Activated CD4-positive, alpha-beta T cell treated with anti-CD3 and anti-CD28 coated beads, Interleukin-2, amount 50 U/mL, for 4 hours (primary cell): ENCODE measurements around the gene TMEM86A.
"Not testable (repeated sequence)": the region's sequence is repeated elsewhere in the genome, so short reads cannot be mapped to it uniquely, and the experiment has no call there.

Experiments used
- DNase-seq, 2 experiments: peaks; one replicate each; pipeline ENCODE4 v3.0.0-alpha.2; 2020

Gene TMEM86A, protein sequence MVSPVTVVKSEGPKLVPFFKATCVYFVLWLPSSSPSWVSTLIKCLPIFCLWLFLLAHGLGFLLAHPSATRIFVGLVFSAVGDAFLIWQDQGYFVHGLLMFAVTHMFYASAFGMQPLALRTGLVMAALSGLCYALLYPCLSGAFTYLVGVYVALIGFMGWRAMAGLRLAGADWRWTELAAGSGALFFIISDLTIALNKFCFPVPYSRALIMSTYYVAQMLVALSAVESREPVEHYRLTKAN

DNA sequence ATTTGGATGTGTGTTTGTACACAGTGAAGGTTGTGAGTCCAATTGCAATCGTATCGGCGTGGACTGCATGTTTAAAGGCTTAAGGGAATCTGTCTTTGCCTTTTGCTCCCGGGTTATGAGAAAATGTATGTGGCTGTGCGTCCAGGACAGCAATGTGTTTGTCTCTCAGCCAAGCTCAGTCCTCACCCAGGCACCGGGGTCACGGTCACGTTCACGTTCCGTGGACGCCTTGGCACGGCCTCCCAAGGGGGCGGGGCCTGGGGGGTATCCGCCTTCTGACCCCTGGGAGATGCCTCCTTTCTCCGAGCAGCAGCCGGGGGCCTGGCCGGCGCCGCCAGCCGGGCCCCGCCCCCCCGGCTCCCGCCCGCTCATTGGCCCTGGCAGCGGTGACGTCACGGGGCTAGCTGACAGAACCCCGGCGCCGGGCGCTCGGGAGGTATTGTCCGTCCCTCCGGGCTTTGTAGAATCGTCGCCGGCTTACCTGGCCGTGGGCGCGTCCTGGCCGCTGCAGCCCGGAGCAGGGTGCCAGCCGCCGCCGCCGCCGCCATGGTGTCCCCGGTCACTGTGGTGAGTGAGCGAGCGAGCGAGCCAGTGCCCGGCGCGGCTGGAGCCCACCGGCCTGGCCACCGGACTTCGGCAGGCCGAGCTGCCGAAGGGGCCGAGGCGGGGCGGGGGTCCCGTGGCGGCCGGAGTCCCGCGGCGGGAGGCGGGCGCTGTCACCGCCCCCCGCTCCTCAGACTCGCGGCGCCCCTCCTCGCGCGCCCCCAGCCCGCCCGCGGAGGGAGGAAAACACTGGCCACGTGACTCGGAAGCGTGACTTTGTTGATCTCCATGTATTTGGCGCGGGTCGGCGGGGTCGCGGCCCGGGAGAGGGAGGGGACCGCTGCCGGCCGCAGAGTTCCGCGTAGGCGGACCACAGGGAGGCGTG is at the start of gene TMEM86A:
TMEM86A (plus strand) TSS at position 439 of the 928 bp plus-strand sequence; CDS start at position 547, 108 bp downstream.
- peak; percentile 84 for DNase-seq

DNA sequence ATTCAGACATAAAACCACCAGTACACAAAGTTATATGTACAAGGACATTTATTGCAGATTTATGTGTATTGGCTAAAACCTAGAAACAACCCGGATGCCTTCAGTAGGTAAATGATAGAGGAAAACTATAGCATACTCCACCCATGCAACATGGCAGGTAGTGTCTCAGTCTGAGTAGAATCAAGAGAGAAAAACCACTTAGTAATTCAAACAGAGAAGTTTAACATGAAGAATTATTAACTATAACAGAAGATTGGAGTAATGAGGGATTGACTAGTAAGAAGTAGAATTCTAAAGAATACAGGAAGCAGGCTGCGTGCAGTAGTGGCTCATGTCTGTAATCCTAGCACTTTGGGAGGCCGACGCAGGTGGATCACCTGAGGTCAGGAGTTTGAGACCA is 48.2 kb upstream of the TMEM86A start:
- no peak for DNase-seq

DNA sequence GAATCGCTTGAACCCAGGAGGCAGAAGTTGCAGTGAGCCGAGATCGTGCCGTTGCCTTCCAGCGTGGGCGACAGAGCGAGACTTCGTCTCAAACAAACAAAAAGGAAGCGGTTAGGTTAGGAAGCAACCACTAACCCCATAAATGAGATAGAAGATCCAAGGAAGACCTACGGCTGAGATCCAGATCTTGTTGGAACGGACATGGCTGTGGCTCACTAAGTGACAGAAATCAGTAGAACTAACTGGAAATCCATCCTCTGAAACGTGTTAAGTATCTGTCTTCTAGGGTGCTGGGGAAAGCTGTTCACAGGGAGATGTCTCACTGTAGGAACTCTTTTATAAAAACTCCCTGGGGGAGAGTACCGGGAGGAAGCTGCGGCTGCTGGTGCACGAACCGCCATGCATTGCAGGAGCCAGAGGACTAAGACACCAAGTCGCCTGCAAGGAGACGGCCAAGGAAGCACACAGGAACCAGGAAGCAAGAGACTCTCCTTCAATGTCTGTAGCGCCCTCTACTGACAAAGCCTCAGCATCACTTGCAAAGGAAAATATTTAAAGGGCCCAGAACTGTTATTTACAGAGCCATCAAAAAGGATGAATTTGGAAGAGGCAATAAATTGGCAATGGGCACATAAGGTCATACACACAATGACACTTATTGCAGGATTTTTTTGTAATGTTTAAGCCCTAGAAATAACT is 47.6 kb upstream of the TMEM86A start:
- no peak for DNase-seq

DNA sequence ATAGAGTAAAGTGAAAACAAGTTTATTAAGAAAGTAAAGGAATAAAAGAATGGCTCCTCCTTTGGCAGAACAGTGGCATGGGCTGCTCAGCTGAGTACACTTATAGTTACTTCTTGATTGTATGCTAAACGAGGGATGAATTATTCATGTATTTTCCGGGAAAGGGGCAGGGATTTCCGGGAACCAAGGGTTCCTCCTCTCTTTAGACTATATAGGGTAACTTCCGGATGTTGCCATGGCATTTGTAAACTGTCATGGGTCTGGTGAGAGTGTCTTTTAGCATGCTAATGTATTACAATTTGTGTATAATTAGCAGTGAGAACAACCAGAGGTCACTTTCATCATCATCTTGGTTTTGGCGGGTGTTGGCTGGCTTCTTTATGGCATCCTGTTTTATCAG is 40.9 kb upstream of the TMEM86A start:
- no peak for DNase-seq

DNA sequence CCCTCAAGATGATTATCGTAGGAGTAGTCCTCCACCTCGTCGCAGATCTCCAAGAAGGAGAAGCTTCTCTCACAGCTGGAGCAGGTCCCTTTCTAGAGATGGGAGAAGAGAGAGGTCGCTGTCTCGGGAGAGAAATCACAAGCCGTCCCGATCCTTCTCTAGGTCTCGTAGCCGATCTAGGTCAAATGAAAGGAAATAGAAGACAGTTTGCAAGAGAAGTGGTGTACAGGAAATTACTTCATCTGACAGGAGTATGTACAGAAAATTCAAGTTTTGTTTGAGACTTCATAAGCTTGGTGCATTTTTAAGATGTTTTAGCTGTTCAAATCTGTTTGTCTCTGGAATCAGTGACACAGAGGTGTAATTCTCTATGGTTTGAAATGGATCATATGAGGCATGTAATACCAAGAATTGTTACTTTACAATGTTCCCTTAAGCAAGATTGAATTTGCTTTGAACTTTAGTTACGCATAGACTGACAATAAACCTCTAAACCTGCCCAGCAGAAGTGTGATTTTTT is 33.2 kb upstream of the TMEM86A start:
- not testable (repeated sequence) for DNase-seq

DNA sequence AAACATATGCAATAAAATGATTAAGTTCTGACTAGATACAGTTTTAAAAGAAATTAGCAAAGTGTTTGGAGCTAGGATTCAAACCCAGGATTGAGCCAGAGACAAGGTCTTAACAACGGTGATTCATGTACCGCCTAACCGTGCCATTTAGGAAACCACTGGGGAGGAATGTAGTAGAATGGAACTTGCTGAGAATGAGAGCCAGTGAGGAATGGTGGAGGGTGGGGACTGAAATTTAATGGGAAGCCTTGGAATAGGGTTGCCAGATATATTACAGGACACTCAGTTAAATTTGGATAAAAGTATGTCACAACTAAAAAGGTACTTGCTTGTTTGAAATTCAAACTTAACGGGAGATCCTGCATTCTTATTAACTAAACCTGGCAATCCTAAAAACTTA is 30.4 kb upstream of the TMEM86A start:
- DNase-seq, result no peak

DNA sequence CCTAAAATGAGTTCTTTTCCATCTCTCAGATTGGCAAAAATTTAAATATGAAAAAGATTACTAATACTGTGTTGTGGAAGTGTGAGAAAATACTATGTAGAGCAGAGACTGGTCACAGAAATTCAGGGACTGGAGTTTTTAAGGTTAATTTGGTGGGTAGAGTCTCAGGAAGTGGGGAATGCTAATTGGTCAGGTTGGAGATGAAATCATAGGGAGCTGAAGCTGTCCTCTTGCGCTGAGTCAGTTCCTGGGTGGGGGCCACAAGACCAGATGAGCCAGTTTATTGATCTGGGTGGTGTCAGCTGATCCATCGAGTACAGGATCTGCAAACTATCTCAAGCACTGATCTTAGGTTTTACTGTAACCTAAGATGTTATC is 29.4 kb upstream of the TMEM86A start:
- peak in 1 of 2 experiments; percentile 6 for DNase-seq

DNA sequence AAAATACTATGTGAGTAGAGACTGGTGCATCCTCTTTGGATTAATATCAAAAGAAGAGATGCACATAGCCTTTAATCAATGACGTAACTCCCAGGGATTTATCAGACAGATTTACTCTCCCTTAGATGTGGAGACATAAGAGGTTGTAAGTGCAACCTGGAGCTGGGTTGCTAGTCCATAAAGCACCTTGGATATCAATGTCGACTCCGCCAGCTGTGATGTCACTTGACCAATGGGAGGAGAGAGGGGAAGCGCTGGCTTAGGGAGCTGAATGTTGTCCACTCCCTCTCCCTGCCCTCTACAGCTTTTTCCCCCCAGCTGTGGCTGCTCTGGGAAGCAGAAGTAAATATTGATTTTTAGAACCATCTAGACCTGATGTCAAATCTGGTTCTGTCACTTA is 28.9 kb upstream of the TMEM86A start:
- no peak for DNase-seq

DNA sequence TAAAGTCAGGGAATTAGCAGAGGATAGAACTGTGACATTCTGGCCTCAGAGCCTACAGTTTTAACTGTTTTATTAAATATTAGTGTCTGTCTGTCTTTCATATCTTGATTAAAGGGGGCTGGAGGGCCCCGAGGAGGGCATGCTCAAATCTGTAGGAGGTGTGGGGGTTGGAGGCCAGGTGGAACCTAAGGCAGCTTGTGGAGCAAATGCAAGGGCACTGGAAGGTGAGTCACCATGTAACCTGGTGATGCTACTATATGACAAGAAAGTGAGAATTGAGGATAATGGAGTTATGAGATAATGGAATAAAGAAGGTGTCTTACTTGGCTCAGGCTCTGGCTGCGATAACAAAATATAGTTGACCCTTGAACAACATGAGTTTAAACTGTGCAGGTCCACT is 27.3 kb upstream of the TMEM86A start:
- DNase-seq, result peak; percentile 20 to 38

DNA sequence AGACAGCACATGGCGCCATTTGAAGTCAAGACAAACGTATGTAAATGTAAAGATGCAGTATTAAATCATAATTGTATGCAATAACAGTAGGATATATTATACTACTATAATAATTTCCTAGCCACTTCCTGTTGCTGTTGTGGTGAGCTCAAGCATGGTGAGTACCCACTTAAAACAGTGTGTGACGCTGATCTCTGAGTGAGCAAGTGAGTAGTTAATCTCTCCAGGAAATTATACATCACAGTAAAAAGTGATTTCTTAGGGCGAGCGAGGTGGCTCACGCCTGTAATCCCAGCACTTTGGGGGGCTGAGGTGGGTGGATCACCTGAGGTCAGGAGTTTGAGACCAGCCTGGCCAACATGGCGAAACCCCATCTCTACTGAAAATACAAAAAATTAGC is 26.4 kb upstream of the TMEM86A start:
- DNase-seq, result peak; percentile 26 to 32

DNA sequence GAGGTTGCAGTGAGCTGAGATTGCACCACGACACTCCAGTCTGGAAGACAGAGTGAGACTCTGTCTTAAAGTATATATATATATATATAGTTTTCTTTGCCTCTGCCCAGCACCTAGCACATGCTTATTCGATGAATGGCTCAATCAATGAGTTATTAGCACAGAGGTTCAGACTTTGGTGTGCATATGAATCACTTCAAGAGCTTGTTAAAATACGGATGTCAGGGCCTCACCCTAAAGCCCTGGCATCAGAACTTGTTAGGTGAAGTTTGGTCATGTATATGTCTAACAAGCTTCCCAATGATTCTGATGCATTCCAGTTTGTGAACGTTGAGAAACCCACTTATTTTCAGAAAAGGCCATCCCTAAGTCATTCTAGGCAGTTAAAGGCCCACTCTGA is 21.8 kb upstream of the TMEM86A start:
- DNase-seq, result no peak

DNA sequence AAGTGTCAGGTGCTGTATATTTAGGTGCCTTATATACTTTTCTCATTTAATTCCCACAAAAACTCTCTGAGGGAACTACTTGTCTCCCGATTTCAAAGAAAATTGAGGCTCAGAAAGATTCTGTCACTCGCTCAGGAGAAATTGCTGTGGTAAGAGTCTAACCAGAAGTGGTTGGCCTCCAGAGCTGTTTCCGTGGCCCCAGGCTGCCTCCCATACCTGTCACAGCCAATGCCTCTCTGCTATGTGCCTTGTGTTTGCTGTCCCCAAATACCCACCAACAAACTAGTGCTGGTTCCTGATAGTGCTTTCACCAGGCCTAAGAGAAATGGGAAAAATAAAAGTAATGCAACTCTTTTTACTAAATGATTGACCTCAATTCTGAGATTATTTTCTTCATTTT is 21.0 kb upstream of the TMEM86A start:
- no peak for DNase-seq

DNA sequence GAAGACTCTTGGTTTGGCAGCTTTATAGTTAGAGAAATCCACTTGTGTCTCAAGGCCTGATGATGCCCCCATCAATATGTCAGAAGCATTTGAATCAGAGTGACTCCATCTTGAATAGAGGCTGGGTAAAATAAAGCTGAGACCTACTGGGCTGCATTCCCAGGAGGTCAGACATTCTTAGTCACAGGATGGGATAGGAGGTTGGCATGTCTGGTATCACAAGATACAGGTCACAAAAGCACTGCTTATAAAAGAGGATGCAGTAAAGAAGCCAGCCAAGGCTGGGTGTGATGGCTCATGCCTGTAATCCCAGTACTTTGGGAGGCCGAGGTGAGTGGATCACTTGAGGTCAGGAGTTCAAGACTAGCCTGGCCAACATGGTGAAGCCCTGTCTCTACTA is 16.6 kb upstream of the TMEM86A start:
- DNase-seq, result not testable (repeated sequence)

DNA sequence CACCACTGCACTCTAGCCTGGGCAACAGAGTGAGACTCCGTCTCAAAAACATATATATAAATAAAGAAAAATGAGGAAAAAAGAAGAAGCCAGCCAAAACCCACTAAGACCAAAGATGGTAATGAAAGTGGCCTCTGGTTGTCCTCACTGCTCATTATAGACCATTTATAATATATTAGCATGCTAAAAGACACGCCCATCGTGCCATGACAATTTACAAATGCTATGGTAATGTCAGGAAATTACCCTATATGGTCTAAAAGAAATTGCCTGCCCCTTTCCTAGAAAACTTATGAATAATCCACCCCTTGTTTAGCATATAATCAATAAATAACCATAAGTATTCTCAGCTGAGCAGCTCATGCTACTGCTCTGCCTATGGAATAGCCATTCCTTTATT is 16.1 kb upstream of the TMEM86A start:
- no peak for DNase-seq

DNA sequence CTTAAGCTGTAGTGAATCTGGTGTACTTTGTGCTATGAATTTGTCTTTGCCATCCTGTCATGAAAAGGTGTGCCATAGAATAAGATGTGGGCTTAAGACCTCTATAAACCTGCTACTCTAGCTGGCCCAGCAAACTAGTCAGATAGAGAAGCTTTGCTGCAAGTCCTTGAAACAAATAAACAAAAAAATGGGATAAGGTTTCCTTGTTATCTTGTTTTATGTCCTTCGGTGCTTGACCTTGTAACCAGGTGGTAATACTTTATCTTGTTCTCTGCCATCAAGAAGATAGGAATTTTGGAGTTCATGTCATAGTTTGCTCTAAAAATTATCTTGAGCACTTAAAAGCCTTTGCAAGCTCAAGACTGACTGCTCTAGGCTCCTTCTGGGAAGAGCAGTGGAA is 14.3 kb upstream of the TMEM86A start:
- DNase-seq, result no peak

DNA sequence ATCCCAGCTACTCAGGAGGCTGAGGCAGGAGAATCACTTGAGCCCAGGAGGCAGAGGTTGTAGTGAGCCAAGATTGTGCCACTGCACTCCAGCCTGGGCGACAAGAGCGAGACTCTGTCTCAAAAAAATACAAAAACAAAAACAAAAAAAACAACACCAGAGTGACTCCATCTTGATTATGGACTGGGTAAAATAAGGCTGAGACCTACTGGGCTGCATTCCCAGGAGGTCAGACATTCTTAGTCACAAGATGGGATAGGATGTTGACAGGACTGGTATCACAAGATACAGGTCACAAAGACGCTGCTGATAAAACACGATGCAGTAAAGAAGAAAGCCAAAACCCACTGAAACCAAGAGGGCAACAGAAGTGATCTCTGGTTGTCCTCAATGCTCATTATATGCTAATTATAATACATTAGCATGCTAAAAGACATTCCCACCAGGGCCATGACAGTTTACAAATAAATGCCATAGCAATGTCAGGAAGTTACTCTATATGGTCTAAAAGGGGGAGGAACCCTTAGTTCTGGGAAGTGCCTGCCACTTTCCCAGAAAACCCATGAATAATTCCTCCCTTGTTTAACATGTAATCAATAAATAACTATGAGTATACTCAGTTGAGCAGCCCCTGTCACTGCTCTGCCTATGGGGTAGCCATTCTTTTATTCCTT is 7.0 kb upstream of the TMEM86A start:
- not testable (repeated sequence) for DNase-seq

DNA sequence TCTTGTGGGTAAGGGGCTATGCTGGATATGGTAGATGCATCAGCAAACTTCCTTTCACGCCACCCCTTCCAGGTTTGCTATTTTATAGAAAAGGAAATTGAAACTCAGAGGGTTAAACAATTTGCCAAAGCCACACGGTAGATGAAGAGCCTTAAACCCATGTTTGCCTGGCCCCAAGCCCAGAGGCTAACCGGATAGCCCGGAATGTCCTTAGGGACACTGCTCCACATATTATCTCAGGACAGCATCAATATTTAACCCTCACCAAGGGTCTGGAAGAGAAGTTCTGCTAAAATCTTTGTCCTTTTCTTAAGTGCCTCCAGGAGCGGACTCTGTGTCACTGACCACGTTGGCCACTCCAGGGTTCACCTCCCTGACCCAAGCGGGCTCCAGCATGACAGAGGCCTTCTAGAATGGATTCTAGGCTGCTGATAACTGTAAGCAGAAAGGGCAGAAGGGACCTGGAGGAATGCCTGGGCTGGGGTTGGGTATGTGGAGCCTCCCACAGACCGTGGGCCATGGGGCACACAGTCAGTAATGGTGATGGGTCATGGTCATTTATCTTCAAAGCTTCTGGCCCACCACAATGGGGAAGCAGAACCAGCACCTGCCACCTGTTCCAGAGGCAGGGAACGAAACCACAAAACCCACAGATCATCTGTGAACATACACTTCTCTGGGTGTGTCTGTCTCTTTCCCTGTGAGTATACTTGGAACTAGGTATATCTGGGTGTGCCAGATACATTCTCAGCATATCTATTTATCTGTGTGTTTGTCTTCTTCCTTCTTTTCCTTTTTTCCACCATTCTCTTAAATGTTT is 5.4 kb upstream of the TMEM86A start:
- DNase-seq, result no peak

DNA sequence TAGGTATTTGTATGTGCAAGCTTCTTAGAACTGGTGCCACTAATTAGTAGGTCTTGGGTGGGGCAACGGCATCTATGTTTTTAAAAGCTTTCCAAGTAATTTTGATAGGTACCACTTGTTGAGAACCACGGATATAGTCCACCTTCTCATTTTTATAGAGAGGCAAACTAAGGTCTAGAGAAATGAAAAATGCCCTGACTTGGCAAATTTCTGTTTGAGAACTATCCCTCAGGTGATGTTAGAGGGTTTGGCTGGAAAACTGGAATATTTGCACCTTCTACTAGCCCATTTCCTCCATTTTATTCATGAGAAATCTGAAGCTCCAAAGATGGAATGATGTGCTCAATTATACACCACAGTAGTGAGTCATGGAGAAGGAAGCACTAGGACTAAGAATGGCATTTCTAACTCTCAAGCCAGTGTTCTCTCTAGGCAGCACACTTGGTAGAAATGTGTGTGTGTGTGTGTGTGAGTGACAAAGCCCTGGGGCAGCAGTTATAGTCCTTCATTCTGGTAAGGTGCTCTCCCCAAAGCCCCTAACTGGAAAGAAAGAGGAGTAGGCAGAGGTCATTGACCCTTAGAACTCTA is 1.8 kb upstream of the TMEM86A start:
- DNase-seq, result no peak

DNA sequence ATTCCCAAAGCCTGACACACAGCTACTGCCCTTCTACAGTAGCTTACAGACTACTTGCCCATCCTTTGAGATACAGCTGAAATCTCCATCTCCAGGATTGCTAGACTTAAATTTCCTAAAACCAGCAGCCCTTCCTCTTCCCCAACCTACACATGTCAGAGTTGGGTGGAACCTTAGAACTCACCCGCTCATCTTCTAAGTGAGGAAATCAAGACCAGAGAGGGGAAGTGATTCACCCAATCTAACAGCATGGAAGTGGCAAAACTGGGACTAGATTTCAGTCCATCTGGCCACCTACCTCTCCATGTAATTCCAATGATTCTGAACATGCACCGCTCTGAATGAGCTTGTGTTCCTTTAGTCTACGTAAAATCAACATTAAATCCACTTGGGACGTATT is 1.0 kb upstream of the TMEM86A start:
- no peak for DNase-seq

DNA sequence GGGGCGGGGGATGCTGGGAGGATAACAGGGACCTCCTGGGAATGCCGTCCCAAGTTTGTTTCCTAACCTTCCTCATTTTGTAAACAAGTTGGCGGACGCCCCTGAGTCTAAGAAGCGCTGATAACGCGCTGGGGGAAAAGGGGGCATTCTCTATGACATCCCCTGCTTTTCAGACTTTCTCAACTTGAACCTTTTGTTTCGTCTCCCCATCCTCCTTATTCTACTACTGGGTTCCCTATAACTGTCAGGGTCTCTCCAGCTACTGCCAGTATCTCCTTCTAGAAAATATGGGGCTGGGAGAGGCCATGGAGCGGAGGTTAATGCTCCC is 654 bp downstream of the TMEM86A start:
- no peak for DNase-seq

DNA sequence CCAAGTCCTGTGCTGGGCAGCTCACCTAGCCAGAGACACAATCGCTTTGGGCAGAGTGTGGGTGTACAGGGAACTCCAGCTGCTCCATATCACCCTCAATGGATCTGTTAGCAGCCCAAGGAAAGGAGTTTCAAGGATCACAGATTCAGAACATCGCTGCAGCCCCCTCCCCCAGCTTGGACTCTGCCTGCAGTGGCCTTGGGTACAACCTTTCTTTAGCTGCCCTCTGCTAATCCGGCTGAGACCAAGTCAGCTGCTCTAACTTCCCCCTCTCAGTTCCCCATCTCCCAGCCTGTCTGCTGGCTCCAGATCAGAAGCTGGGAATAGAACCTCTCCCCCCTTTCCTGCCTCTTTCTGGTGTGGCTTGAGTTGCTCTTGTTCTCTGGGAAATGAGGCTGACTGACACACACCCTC is 1.3 kb downstream of the TMEM86A start:
- DNase-seq, result no peak

DNA sequence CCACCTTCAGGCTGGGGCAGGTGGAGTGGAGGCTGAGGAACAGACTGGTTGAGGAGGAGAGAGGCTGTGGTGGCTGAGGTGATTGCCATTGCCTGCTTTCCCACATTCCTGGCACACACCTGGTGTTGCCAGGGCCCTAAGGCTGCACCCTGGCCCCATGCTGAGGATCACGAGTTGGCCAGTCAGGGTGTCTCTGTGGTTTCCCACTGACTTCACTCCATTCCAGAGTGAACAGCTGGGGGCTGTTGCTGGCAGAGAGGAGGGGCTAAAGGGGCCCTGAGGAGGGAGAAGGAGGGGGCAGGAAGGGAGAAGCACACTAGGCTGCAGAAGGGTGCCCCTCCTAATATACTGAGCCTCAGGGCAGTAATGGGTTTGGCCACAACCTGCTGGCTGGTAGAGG is 1.8 kb downstream of the TMEM86A start:
- DNase-seq, result no peak
